Activated T-helper 1 cell treated with Interleukin-2 at 50 U/mL for 16 hours (primary cell): Measurements from ENCODE around the gene CLMN.

Experiments used
- DNase-seq: peaks from one replicate; pipeline ENCODE4 v3.0.0-alpha.2; 2020; ENCODE audit warnings: low read depth

Gene CLMN

DNA sequence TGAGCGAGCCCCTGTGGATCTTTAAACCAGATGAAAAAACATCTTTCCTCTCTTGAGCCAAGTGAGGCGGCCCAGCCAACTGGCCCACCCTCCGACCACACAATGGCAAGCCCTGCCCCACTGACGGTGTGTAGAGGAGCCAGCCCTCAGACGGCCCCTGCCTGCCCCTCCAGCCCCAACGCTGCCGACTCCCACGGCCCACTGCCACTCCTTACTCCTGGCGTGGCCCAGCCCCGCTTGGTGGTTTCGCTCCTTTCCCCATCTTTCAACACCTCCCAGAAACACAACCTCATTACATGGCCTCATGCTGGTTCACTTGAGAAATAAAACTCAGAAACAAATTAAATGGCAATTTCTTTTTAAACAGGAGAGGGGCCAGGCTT is 81.8 kb downstream of the CLMN start:
- DNase-seq, result no peak

- no peak for DNase-seq
Measured at GRCh38 chr14:95237121-95237957, 82.4 kb downstream of the CLMN start.

DNA sequence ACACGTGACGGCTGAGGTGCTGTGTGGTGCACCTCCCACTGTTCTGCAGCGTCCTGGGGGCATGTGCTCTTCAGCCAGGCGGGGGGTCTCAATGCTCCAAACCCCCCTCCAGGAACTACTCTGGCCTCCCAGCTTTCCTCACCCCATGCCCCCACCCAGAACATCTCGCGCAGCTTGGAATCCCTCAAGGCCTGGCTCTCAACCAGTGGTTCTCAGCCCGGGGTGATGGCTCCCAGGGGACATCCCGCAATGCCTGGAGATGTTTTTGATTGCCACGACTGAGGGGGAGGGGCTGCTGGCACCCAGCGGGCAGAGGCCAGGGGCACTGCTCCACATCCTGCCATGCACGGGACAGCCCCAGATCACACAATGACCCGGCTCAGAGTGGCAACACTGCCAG is 83.5 kb downstream of the CLMN start:
- DNase-seq, result no peak

- no peak for DNase-seq
Measured at GRCh38 chr14:95235767-95236166, 83.9 kb downstream of the CLMN start.

DNA sequence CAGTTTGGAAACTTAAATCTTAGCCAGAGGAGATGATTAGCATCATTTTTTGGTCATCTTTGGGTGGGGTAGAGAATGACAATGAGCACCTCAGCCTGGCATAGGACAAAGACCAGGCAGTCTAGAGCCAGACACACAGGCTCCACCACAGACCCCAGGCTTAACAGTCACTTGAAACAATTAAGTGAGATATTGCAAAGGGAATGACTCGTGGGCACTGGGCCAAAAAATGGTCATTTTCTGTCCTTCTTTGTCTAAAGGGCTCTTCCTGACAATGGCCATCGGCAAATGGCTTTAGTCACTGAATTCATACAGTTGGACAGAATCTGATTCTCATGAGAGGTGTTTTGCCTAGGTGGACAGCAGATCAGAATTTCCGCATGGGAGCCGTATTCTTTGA is 84.4 kb downstream of the CLMN start:
- DNase-seq, result no peak

DNA sequence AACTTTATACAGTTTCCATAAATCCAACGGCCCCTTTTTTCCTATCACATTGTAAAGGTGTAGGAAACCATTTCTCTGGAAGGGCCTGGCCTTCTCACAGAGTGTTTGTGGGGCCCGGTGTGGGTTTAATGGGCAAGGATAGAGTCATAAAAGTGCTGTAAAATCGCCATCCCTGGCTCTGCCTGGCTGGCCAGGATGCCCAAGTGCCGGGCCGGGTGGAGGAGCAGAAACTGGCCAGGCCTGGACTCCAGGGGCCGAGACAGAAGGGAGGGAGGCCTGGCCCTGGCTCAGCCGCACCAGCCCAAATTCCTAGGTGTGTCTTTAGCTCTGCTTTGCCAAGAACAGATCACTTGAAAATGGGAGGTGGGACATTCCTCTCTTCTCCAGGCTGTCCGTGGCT is 85.3 kb downstream of the CLMN start:
- DNase-seq, result no peak

DNA sequence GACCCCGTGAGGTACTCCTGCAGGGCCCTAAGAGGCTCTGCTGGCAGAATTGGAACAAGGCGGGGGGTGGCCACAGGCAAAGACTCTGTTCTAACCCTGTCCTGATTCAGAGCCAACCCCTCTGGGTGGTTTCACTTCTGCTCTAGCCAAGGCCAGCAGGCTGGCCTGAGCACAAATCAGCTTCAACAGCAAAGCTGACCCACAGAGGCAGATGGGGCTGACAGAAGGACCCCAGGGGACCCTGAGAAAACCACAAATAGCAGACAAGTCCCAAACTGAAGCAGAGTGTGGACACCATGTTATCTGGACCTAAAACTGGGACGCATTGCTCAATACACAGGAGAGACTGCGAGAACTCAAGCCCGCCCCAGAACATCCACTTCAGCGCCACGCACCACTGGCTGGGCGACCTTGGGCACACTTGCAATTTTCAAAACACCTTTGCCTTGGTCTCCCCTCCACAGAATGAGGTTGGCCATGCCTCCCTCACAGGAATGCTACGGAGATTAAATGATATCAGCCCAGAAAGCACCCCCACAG is 85.9 kb downstream of the CLMN start:
- DNase-seq, result no peak

DNA sequence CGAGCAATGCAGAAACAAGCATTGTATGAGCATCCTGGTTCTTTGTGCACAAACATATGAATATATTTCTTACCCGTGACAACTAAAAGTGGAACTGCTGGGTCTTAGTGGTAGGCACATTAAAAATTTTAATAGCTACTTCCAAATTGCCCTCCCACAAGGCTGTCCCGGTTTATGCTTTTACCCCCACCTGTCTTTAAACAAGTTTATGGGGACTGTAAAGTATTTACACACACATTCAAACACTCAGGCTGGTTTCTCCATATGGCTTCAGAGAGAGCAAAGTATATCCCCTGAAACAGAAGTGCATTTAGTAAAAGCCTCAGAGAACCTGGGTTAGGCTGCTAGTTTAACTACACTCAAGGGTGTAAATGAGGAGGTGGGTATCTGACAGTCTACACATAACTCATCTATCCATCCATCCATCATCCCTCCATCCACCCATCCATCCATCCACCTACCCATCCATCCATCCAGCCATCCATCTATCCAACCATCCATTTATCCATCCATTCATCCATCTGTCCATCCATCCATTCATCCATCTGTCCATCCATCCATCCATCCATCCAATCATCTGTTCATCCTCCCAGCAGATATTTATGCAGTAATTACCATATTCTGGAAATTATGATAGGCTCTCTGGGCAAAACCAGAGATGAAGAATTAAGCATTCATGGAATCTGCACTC is 86.7 kb downstream of the CLMN start:
- DNase-seq, result no peak

GRCh38 chr14:95231966-95232633 is 87.6 kb downstream of the CLMN start:
- DNase-seq, result no peak

DNA sequence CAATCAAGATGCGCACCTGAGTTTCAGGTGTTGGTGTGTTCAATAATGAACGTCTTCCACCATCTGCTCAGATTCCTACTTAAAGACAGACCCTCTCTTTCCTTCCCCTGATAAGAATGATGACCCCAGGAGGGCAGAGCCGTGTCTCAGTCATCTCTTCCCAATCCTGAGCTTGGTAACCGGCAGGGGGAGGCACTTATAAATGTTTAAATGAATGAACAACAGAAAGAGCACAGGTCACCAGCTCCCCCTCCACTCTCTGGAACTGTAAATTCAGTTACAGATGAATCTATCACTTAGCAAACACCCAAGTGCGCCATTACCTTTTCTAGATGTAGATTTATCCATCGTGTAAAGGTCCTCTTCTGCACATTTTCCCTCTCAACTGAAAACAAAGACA is 90.0 kb downstream of the CLMN start:
- no peak for DNase-seq

DNA sequence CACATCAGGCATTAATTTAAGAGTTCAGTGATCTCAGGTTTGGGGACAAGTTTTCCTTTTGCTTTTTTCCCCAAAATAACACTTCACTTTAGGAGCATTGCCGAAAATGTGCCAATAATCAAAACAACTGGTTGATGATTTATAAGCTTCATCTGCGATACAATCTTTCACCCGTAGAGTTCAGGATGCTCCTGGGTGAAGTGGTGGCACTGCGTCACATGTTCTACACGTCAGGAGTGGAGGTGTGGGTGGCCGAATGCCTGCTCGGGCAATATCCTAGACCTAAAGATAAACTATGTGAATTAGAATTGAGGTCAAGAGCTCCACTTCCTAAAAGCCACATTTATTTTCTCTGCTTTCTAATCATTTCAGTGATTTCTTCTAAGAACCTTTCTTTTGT is 91.5 kb downstream of the CLMN start:
- DNase-seq, result no peak

DNA sequence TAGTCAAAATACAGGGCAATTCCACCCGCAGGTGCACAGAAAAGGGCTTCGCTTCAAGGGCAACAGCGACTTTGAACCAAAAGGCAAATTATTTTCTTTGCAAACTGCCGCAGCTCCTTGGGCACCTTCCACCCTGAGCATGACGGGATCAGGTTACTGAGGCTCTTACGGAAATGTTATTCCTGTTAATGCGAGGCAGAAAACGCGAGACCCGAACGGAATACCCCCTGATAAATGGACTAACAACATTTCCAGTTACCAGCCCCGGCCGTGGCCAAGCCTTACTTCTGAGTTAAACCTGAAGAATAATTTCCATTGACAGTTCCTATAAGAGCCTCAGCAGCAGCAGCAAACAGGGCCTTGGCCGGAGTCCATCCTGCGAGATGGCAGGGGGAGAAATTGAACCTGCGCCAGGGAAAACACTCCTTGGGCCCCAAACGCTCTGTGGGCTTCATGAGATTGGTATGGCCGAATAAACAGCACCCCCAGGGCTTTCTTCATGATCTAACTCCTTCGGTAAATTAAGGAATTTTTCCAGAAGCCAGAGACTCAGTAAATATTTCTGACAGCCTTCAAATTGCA is 92.3 kb downstream of the CLMN start:
- DNase-seq, result no peak

DNA sequence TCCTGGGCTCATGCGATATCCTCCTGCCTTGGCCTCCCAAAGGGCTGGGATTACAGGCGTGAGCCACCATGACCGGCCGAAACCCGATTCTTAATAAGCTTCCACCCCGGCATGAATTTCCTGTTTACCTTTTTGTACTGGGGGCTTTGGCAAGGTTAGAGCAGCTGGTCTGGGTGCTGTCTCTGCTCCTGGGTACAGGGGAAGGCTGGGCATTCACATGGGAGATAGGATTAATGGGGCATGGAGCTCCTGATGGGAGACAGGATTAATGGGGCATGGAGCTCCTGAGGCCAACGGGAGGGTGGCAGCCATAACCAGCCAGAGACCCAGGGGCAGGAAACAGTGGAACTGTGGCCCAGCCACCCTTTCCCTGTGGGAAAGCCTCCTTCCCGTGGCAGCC is 92.9 kb downstream of the CLMN start:
- DNase-seq, result no peak

- DNase-seq, result no peak
Measured at GRCh38 chr14:95225251-95225887, 94.3 kb downstream of the CLMN start.

- DNase-seq, result no peak
Measured at GRCh38 chr14:95222870-95223398, 96.8 kb downstream of the CLMN start.

DNA sequence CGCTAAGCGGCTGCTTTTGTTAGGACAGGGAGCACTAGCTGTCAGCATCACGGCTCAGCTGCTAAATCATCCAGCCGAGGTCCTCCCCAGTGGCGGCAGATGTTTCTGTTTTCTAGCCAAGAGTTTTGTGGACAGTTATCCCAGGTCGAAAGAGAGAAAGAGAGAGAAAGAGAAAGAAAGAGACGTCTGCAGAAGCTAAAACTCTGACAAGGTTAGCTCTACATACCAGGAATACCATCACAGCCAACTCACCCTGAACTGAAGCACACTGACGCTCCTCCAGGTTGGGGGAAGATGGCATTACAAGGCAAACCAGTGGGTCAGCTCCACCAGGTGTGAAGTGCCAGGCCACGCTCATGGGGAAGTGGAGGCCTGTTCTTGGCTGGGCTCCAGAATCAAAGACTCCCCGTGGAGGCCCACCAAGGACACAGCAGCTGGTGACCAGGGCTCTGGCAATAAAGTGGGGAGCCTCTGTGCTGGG is 97.5 kb downstream of the CLMN start:
- no peak for DNase-seq

GRCh38 chr14:95221531-95221930 is 98.2 kb downstream of the CLMN start:
- no peak for DNase-seq

DNA sequence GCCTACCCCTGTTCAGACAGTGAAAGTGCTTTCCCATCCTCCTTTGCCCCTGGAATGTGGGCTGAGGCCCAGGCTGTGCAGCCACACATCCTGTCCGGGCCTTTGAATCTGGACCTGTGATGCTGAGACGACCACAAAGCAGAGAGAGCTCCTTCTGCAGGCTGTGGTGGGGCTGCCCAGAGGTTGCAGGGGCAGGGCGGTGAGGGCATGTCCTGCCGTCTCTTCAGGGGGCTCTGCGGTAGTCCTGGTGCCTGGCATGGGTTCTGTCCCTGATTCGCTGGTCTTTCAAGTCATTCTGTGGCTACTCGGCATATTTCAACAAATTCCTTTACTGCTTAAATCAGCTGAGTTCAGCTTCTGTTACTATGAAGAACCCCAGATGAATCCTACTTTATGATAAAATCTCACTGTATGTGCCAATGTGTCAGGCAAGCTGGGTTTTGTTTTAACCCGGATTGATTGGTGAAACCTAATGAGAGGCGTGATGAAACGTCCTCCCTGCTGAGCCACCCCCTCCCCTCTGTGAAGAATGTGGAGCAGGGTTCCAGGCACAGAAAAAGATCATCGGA is 99.0 kb downstream of the CLMN start:
- DNase-seq, result no peak

GRCh38 chr14:95218472-95219193 is 101.1 kb downstream of the CLMN start:
- no peak for DNase-seq

DNA sequence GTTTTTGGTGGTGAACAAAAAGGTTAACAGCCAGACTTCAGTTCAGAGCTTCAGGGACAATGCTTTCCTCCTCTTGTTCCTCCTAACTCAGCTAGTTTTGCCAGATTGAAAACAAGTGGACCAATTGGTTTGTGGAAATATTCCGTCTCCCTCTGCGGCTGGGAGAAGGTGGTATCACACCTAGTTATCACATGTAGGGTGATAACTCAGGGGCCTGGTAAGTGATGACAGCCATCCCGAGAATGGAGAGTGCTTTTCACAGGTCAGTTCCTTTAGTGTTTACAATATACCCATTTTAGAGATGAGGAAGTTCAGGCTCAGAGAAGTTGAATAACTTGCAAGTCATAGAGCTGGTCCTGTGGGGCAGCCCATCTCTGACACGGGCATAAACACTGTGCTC is 101.7 kb downstream of the CLMN start:
- no peak for DNase-seq
